Measurements from ENCODE around the gene SCN5A.
A peak's percentile ranks its signal among the peaks of the same experiment; 100 is the strongest.

Gene SCN5A

GRCh38 chr3:38650248-38650951 lies 913 bp upstream of the SCN5A start:
- Histone ChIP-seq H3K27ac (no peak overlapping the region), H3K9me3 (ENCODE audit: severe bottlenecking) (peaks cover 3% of the 10 kb centered on the region), H3K36me3 (no peaks in the 10 kb centered on the region), H3K4me3 (ENCODE audit: low read depth, low read length) (no peak overlapping the region), H3K27me3 (ENCODE audit: insufficient read depth, low read depth, severe bottlenecking) (peaks cover 31% of the 10 kb centered on the region)
- DNase-seq, result no peak
- TF ChIP-seq CTCF (IDR thresholded peaks at IDR 0.05; ENCODE audit: low read depth, low read length), result no peak

GRCh38 chr3:38648659-38649499 lies 608 bp downstream of the SCN5A start:
- no peak overlapping the region for H3K27ac ChIP-seq
- H3K36me3 ChIP-seq, result no peaks in the 10 kb centered on the region
- H3K4me3 ChIP-seq (ENCODE audit: low read depth, low read length), result peak overlapping the region; percentile 52
- H3K9me3 ChIP-seq (ENCODE audit: severe bottlenecking), result peaks cover 3% of the 10 kb centered on the region
- DNase-seq, result no peak
- no peak for TF ChIP-seq CTCF (IDR thresholded peaks at IDR 0.05; ENCODE audit: low read depth, low read length)
- peaks cover 31% of the 10 kb centered on the region for H3K27me3 ChIP-seq (ENCODE audit: insufficient read depth, low read depth, severe bottlenecking)

GRCh38 chr3:38648024-38648658 lies 1.3 kb downstream of the SCN5A start:
- Histone ChIP-seq H3K36me3 (no peaks in the 10 kb centered on the region), H3K27ac (no peak overlapping the region), H3K9me3 (ENCODE audit: severe bottlenecking) (peaks cover 3% of the 10 kb centered on the region), H3K4me3 (ENCODE audit: low read depth, low read length) (no peak overlapping the region), H3K27me3 (ENCODE audit: insufficient read depth, low read depth, severe bottlenecking) (peaks cover 31% of the 10 kb centered on the region)
- no peak for TF ChIP-seq CTCF (IDR thresholded peaks at IDR 0.05; ENCODE audit: low read depth, low read length)
- DNase-seq, result no peak

- Histone ChIP-seq H3K9me3 (ENCODE audit: severe bottlenecking) (peaks cover 3% of the 10 kb centered on the region), H3K4me3 (ENCODE audit: low read depth, low read length) (no peak overlapping the region), H3K36me3 (no peaks in the 10 kb centered on the region), H3K27ac (no peak overlapping the region), H3K27me3 (ENCODE audit: insufficient read depth, low read depth, severe bottlenecking) (peaks cover 31% of the 10 kb centered on the region)
- TF ChIP-seq CTCF (IDR thresholded peaks at IDR 0.05; ENCODE audit: low read depth, low read length), result no peak
- no peak for DNase-seq
These were observed 2.1 kb downstream of the SCN5A start for GRCh38 chr3:38647217-38647970.

GRCh38 chr3:38646630-38647029 lies 2.9 kb downstream of the SCN5A start:
- no peak for DNase-seq
- peaks cover 29% of the 10 kb centered on the region for H3K27me3 ChIP-seq (ENCODE audit: insufficient read depth, low read depth, severe bottlenecking)
- H3K36me3 ChIP-seq, result no peaks in the 10 kb centered on the region
- no peak overlapping the region for H3K4me3 ChIP-seq (ENCODE audit: low read depth, low read length)
- H3K27ac ChIP-seq, result no peak overlapping the region
- H3K9me3 ChIP-seq (ENCODE audit: severe bottlenecking), result peaks cover 3% of the 10 kb centered on the region
- peak; percentile 24; the same call in 1 of the 2 replicates for TF ChIP-seq CTCF (IDR thresholded peaks at IDR 0.05; ENCODE audit: low read depth, low read length)
